PC-9 (cell line): ENCODE measurements around the gene SLC35G4. TPM values are rescaled to one million over a fixed set of nuclear protein-coding genes. Genes with fewer than 3 reads are reported as not detected.

Experiments used
- BruUV-seq: library from RNA; stranded (reverse); fragments of 400-500 nt; replicated peaks from 2 replicates; lab custom pipeline; 2021; lab: Mats Ljungman, UMichigan
- CTCF ChIA-PET: fragments of 300-600 bp; sonication (Branson Sonifier 250); formaldehyde crosslinking; loops from one replicate; lab custom pipeline; 2022; ENCODE audit warnings: antibody characterized with exemption; lab: Charles Lee
- POLR2A ChIA-PET: fragments of 300-600 bp; sonication (Branson Sonifier 250); formaldehyde crosslinking; loops from one replicate; lab custom pipeline; 2022; ENCODE audit warnings: antibody characterized with exemption; ENCODE audit not compliant: unreplicated experiment; lab: Charles Lee
- DNase-seq, 2 experiments: peaks; one replicate each; pipeline versions ENCODE4 v3.0.0 to v3.0.0-alpha.2; 2015 to 2022; ENCODE audit warnings: mixed read lengths in 1 of 2
- H2AFZ ChIP-seq: fragments of 200-600 bp; sonication (generic); 2 replicates; pipeline ENCODE4 v1.8.1; 2017; ENCODE audit warnings: antibody characterized with exemption
- H3F3A ChIP-seq: fragments of 200-600 bp; sonication (generic); 2 replicates; pipeline ENCODE4 v1.8.1; 2017; ENCODE audit warnings: antibody characterized with exemption, mild to moderate bottlenecking, low read depth; ENCODE audit not compliant: insufficient read depth
- H3K27ac ChIP-seq: fragments of 200-600 bp; sonication (generic); 2 replicates; pipeline ENCODE4 v1.6.1; 2016; ENCODE audit warnings: mixed run types
- H3K27me3 ChIP-seq: fragments of 200-600 bp; sonication (generic); 2 replicates; pipeline ENCODE4 v1.6.1; 2016; ENCODE audit warnings: low read depth, mixed run types; ENCODE audit not compliant: insufficient read depth
- H3K36me3 ChIP-seq: fragments of 200-600 bp; sonication (generic); 2 replicates; pipeline ENCODE4 v1.6.1; 2016; ENCODE audit warnings: low read depth, mixed run types
- H3K4me1 ChIP-seq: fragments of 200-600 bp; sonication (generic); replicated peaks from 2 replicates; pipeline ENCODE4 v1.6.1; 2016; ENCODE audit warnings: mixed run types; ENCODE audit not compliant: insufficient read depth
- H3K4me2 ChIP-seq: fragments of 200-600 bp; sonication (generic); 2 replicates; pipeline ENCODE4 v1.6.1; 2017; ENCODE audit warnings: mixed run types
- H3K4me3 ChIP-seq: fragments of 200-600 bp; sonication (generic); 2 replicates; pipeline ENCODE4 v1.6.1; 2016; ENCODE audit warnings: mixed run types
- H3K79me2 ChIP-seq: fragments of 200-600 bp; sonication (generic); 2 replicates; pipeline ENCODE4 v1.6.1; 2017; ENCODE audit warnings: low read depth, mixed run types
- H3K9me2 ChIP-seq: fragments of 200-600 bp; sonication (generic); 2 replicates; pipeline ENCODE4 v1.8.1; 2017; ENCODE audit warnings: mild to moderate bottlenecking; ENCODE audit not compliant: insufficient read depth
- H3K9me3 ChIP-seq: fragments of 200-600 bp; sonication (generic); 2 replicates; pipeline ENCODE4 v1.8.1; 2016; ENCODE audit warnings: low read depth; ENCODE audit not compliant: insufficient read depth
- H4K20me1 ChIP-seq: fragments of 200-600 bp; sonication (generic); 2 replicates; pipeline ENCODE4 v1.8.1; 2017; ENCODE audit not compliant: insufficient read depth
- CTCF ChIP-seq: fragments of 200-600 bp; sonication (generic); conservative IDR thresholded peaks from 2 replicates; pipeline ENCODE4 v1.6.1; 2017; ENCODE audit warnings: mixed run types, antibody characterized with exemption, mild to moderate bottlenecking, moderate library complexity
- EZH2 ChIP-seq: fragments of 200-600 bp; sonication (generic); IDR thresholded peaks from 2 replicates; pipeline ENCODE4 v1.8.0; 2017; ENCODE audit warnings: antibody characterized with exemption, low read depth
- intact Hi-C: fragments of 100-400 bp; cut with micrococcal nuclease; formaldehyde crosslinking; loops from one replicate; pipeline ENCODE4 v1.10.0; 2022; ENCODE audit not compliant: unreplicated experiment
- total RNA-seq: library from RNA; stranded (reverse); gene quantifications from 2 replicates; pipeline ENCODE4 v1.2.3, GENCODE V29; 2021

Gene SLC35G4
- total RNA-seq, 1 experiment from 2014 or later, result not detected

- intact Hi-C loops, result no loop called here
- Histone ChIP-seq H3K9me3 (no peaks in the 10 kb centered on the region), H2AFZ (no peak overlapping the region), H3K4me1 (no peaks in the 10 kb centered on the region), H3K9me2 (no peaks in the 10 kb centered on the region), H3K27ac (no peak overlapping the region), H3F3A (no peaks in the 10 kb centered on the region), H3K4me2 (no peak overlapping the region), H4K20me1 (no peaks in the 10 kb centered on the region), H3K79me2 (no peaks in the 10 kb centered on the region), H3K4me3 (no peak overlapping the region), H3K27me3 (peaks cover 82% of the 10 kb centered on the region), H3K36me3 (no peaks in the 10 kb centered on the region)
- CTCF ChIA-PET, result no interaction called here
- POLR2A ChIA-PET, result no interaction called here
- TF ChIP-seq EZH2 (no peak), CTCF (no peak)
- DNase-seq, result no peak
- BruUV-seq, result no TSS peak
Observed at GRCh38 chr18:11566236-11566965, 43.0 kb upstream of the SLC35G4 start.

- CTCF ChIA-PET, result no interaction called here
- Histone ChIP-seq H3K4me3 (no peak overlapping the region), H4K20me1 (no peaks in the 10 kb centered on the region), H3K36me3 (no peaks in the 10 kb centered on the region), H3K9me2 (no peaks in the 10 kb centered on the region), H3K79me2 (no peaks in the 10 kb centered on the region), H3K4me1 (no peaks in the 10 kb centered on the region), H3K4me2 (no peak overlapping the region), H3K27me3 (peaks cover 91% of the 10 kb centered on the region), H3K9me3 (no peaks in the 10 kb centered on the region), H3F3A (no peaks in the 10 kb centered on the region), H3K27ac (no peak overlapping the region), H2AFZ (no peak overlapping the region)
- intact Hi-C loops, result no loop called here
- no peak for DNase-seq
- TF ChIP-seq EZH2, result no peak
- no peak for TF ChIP-seq CTCF
- no TSS peak for BruUV-seq
- POLR2A ChIA-PET, result no interaction called here
Observed at GRCh38 chr18:11567396-11567795, 42.0 kb upstream of the SLC35G4 start.

- H2AFZ ChIP-seq, result no peak overlapping the region
Observed at GRCh38 chr18:11570073-11570588, 39.3 kb upstream of the SLC35G4 start.

More at GRCh38 chr18:11570073-11570588, 39.3 kb upstream of the SLC35G4 start:
- no peaks in the 10 kb centered on the region for H3K79me2 ChIP-seq
- H4K20me1 ChIP-seq, result no peaks in the 10 kb centered on the region
- no peak for DNase-seq
- no peaks in the 10 kb centered on the region for H3K9me3 ChIP-seq
- ChIA-PET CTCF (no interaction called here), POLR2A (no interaction called here)
- H3K27ac ChIP-seq, result no peak overlapping the region
- no peak overlapping the region for H3K4me3 ChIP-seq
- TF ChIP-seq CTCF, result no peak
- no peak for TF ChIP-seq EZH2
- H3K36me3 ChIP-seq, result no peaks in the 10 kb centered on the region
- H3K9me2 ChIP-seq, result no peaks in the 10 kb centered on the region
- H3F3A ChIP-seq, result no peaks in the 10 kb centered on the region
- intact Hi-C loops, result loop anchor here (10.0 kb wide), 1 partner anchor 395 kb away; no protein-coding TSS in a partner anchor
- BruUV-seq, result no TSS peak
- H3K4me1 ChIP-seq, result no peaks in the 10 kb centered on the region
- peaks cover 81% of the 10 kb centered on the region for H3K27me3 ChIP-seq
- H3K4me2 ChIP-seq, result no peak overlapping the region
